Tibial nerve (tissue), 4 donors: ENCODE measurements around the gene DBF4. TPM values are rescaled to one million over a fixed set of nuclear protein-coding genes. Genes with fewer than 3 reads are reported as not detected.
A peak's percentile ranks its signal among the peaks of the same experiment; 100 is the strongest.

Experiments used
- DNase-seq, 2 donors: peaks; one replicate each; pipeline ENCODE4 v3.0.0-alpha.2; 2019; ENCODE audit warnings: low spot score in 2 of 2
- H3K27ac ChIP-seq, 4 donors: fragments of 200-600 bp; sonication (generic) in 3 of 4; one replicate each; pipeline ENCODE4 v1.5.1; 2017 to 2019; ENCODE audit warnings: mild to moderate bottlenecking in 1 of 4
- H3K27me3 ChIP-seq, 2 donors: fragments of 200-600 bp; sonication (generic) in 1 of 2; one replicate each; pipeline versions ENCODE4 v1.5.1 to v1.6.0; 2017 to 2019
- H3K36me3 ChIP-seq, 3 donors: fragments of 200-600 bp; sonication (generic); one replicate each; pipeline ENCODE4 v1.5.1; 2018 to 2019
- H3K4me1 ChIP-seq, 4 donors: fragments of 200-600 bp; sonication (generic) in 3 of 4; one replicate each; pipeline ENCODE4 v1.5.1; 2017 to 2019
- H3K4me3 ChIP-seq, 4 donors: fragments of 200-600 bp; sonication (generic) in 3 of 4; one replicate each; pipeline ENCODE4 v1.5.1; 2017 to 2019; ENCODE audit warnings: mild to moderate bottlenecking in 1 of 4, moderate library complexity in 1 of 4
- H3K9me3 ChIP-seq, 4 donors: fragments of 200-600 bp; sonication (generic) in 3 of 4; one replicate each; pipeline ENCODE4 v1.5.1; 2017 to 2019
- CTCF ChIP-seq, 5 experiments: fragments of 200-600 bp in 3 of 5; fragments of 450-650 bp in 2 of 5; sonication (generic) in 3 of 5; IDR thresholded peaks; one replicate each; pipeline ENCODE4 v1.5.1; 2016 to 2019; ENCODE audit warnings: antibody characterized with exemption in 5 of 5, mild to moderate bottlenecking in 3 of 5, moderate library complexity in 2 of 5
- EP300 ChIP-seq, 2 donors: sonication (generic); formaldehyde crosslinking; IDR thresholded peaks; one replicate each; pipeline ENCODE4 v1.6.1; 2017; ENCODE audit warnings: antibody characterized with exemption in 2 of 2, mild to moderate bottlenecking in 1 of 2
- POLR2A ChIP-seq, 2 donors: fragments of 450-650 bp; IDR thresholded peaks; one replicate each; pipeline ENCODE4 v1.6.1; 2017; ENCODE audit warnings: antibody characterized with exemption in 2 of 2, mild to moderate bottlenecking in 2 of 2, moderate library complexity in 2 of 2
- WGBS, 2 donors: methylation state at CpG; one replicate each; pipeline ENCODE4 v1.1.5; 2018; 5-methylcytosine and 5-hydroxymethylcytosine counted together
- total RNA-seq, 4 donors: library from RNA; depleted of rRNA; stranded (reverse); fragments of >200 nt; gene quantifications; one replicate each; pipeline ENCODE4 v1.1.0, GENCODE V29; 2016

DBF4 gene
- total RNA-seq, 4 donors from 2014 or later: 10.3 to 23.6 (median 20.1) TPM

GRCh38 chr7:87876869-87877234 lies 559 bp downstream of the DBF4 start:
- TF ChIP-seq POLR2A (IDR thresholded peaks at IDR 0.05) (no peak), CTCF (IDR thresholded peaks at IDR 0.05) (no peak), EP300 (IDR thresholded peaks at IDR 0.05) (no peak)
- Histone ChIP-seq H3K27me3 (no peaks in the 10 kb centered on the region), H3K9me3 (peaks cover 0 to 8% (median 2%) of the 10 kb centered on the region in 4 donors), H3K27ac (peak overlapping the region; percentile 85 to 97 (median 90)), H3K4me3 (peak overlapping the region; percentile 60 to 96 (median 86)), H3K36me3 (no peaks in the 10 kb centered on the region), H3K4me1 (peaks cover 0 to 31% (median 7%) of the 10 kb centered on the region in 4 donors)
- 1% methylated on average over 27 of the region's 27 CpGs for WGBS, 2 donors
- peak; percentile 9 to 26 for DNase-seq

DNA sequence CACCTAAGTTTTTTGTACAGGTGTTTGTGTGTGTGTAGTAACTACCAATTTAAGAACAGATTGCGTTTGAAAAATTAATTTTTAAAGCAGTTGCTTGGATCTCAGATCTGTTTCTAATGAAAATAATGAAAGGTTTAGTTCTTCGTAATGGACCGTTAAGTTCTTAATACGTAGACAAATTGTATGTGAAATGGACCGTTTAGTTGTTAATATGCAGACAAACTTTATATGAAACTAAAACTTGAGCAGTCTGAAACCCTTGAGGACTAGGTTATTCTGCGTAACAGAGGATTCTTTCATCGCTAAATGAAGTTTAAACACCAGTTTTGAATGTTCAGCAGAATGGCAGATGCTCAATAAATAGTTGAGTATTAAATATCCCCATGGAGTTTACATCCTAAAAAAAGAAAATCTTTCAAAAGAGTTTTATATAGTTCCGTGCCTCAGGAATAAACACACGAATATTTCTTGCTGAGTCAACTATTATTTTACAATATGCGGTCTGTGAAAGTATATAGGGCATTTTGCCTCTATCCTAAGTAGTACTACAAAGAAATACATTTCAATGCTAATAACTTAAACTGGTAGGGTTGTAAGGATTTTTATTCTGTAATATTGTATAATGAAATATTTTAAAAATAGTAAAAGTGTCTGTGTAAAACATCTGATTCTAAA lies 1.2 kb downstream of the DBF4 start:
- 3 to 10% methylated on average over 10 of the region's 10 CpGs for WGBS, 2 donors
- no peak for DNase-seq
- Histone ChIP-seq H3K9me3 (peaks cover 0 to 3% (median 0%) of the 10 kb centered on the region in 4 donors), H3K27ac (peak overlapping the region; percentile 85 to 97 (median 90)), H3K36me3 (no peaks in the 10 kb centered on the region), H3K27me3 (no peaks in the 10 kb centered on the region), H3K4me1 (peaks cover 0 to 31% (median 7%) of the 10 kb centered on the region in 4 donors), H3K4me3 (peak overlapping the region; percentile 60 to 96 (median 86))
- TF ChIP-seq POLR2A (IDR thresholded peaks at IDR 0.05) (no peak), EP300 (IDR thresholded peaks at IDR 0.05) (no peak)

DNA sequence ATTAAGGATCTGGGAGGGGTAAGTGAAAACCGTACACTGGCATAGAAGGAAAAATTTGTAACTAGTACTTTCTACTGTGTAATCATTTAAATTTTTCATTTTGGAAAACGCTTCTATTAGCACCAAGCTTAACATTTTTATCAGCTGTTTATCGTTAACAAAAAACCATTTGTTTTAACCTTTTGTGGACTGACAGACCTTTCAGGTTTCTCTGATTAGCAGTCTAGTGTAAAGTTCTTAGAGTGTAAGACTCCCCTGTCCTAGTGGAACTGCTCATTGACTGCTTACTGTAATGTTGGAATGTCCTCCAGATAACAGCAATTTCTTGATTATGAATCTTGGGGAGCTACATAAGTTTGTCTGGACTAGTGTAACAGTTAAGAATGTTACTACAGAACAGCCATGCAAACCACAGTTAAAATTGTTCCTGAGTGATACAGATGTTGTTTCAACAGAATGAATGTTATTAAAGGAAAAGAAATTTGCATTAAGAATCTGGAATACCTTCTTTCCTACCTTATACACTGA lies 2.0 kb downstream of the DBF4 start:
- peaks cover 0 to 31% (median 7%) of the 10 kb centered on the region in 4 donors for H3K4me1 ChIP-seq
- H3K4me3 ChIP-seq: no peak overlapping the region
- no peaks in the 10 kb centered on the region for H3K27me3 ChIP-seq
- TF ChIP-seq CTCF (IDR thresholded peaks at IDR 0.05) (no peak), EP300 (IDR thresholded peaks at IDR 0.05) (no peak), POLR2A (IDR thresholded peaks at IDR 0.05) (no peak)
- no peak overlapping the region for H3K27ac ChIP-seq
- no peak for DNase-seq
- 35 to 53% methylated on average over 3 of the region's 3 CpGs for WGBS, 2 donors
- no peaks in the 10 kb centered on the region for H3K9me3 ChIP-seq
- no peaks in the 10 kb centered on the region for H3K36me3 ChIP-seq

DNA sequence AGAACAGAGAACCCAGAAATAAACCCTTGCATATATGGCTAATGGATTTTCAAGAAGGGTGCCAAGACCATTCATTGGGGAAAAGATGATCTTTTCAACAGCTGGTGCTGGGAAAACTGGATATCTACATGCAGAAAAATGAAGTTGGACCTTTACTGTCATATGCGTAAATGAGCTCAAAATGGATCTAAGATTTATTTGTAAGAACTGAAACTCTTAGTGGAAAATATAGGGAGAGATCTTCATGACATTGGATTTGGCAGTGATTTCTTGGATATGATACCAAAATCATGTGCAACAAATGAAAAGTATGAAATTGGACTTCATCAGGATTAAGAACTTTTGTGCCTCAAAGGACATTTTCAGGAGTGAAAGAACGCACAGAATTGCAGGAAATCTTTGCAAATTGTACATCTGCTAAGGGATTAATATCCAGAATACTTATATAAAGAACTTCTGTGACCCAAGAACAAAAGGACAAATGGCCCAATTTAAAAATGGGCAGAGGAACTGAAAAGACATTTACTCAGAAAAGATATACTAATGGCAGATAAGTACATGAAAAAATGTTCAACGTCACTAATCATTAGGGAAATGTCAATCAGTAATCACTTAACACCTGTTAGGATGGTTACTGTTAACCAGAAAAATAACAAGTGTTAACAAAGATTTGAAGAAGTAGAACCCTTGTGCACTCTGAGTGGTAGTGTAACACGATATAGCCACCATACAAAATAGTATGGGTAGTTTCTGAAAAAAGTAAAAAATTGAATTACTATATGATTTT lies 6.1 kb downstream of the DBF4 start:
- Histone ChIP-seq H3K27ac (no peak overlapping the region), H3K9me3 (no peaks in the 10 kb centered on the region), H3K4me3 (no peak overlapping the region), H3K4me1 (peaks cover 0 to 14% (median 5%) of the 10 kb centered on the region in 4 donors), H3K27me3 (no peaks in the 10 kb centered on the region), H3K36me3 (no peaks in the 10 kb centered on the region)
- WGBS, 2 donors: 85 to 90% methylated on average over 4 of the region's 4 CpGs
- no peak for DNase-seq
- TF ChIP-seq CTCF (IDR thresholded peaks at IDR 0.05): no peak
- no peak for TF ChIP-seq POLR2A (IDR thresholded peaks at IDR 0.05)
- no peak for TF ChIP-seq EP300 (IDR thresholded peaks at IDR 0.05)

DNA sequence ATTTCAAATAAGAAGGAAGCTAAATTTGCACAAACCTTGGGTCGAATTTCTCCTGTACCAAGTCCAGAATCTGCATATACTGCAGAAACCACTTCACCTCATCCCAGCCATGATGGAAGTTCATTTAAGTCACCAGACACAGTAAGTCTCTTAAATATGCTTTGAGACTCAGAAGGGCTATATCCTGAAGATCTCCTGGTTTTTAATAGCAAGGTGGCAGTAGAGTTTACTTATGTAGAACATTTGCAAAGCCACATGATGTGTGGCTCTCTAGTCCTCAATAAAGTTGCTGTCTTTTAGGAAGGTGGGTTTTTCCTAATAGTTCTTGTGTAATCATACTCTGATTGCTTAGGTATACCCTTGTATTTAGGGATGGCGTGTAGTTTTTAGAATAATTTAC lies 8.7 kb downstream of the DBF4 start:
- no peak overlapping the region for H3K4me3 ChIP-seq
- no peak for DNase-seq
- H3K4me1 ChIP-seq: no peaks in the 10 kb centered on the region
- no peaks in the 10 kb centered on the region for H3K9me3 ChIP-seq
- H3K27me3 ChIP-seq: no peaks in the 10 kb centered on the region
- TF ChIP-seq EP300 (IDR thresholded peaks at IDR 0.05): no peak
- TF ChIP-seq POLR2A (IDR thresholded peaks at IDR 0.05): no peak
- TF ChIP-seq CTCF (IDR thresholded peaks at IDR 0.05): no peak
- no peak overlapping the region for H3K27ac ChIP-seq
- WGBS, 2 donors: 92 to 94% methylated on average over 2 of the region's 2 CpGs
- H3K36me3 ChIP-seq: peaks cover 0 to 4% (median 0%) of the 10 kb centered on the region in 3 donors
